ENCODE data around the gene OTOF. TPM values are rescaled to one million over a fixed set of nuclear protein-coding genes. Genes with fewer than 3 reads are reported as not detected.
A peak's percentile ranks its signal among the peaks of the same experiment; 100 is the strongest.

Gene OTOF
- polyA plus RNA-seq, 3 donors, result 0.51 TPM; not detected in 2

DNA sequence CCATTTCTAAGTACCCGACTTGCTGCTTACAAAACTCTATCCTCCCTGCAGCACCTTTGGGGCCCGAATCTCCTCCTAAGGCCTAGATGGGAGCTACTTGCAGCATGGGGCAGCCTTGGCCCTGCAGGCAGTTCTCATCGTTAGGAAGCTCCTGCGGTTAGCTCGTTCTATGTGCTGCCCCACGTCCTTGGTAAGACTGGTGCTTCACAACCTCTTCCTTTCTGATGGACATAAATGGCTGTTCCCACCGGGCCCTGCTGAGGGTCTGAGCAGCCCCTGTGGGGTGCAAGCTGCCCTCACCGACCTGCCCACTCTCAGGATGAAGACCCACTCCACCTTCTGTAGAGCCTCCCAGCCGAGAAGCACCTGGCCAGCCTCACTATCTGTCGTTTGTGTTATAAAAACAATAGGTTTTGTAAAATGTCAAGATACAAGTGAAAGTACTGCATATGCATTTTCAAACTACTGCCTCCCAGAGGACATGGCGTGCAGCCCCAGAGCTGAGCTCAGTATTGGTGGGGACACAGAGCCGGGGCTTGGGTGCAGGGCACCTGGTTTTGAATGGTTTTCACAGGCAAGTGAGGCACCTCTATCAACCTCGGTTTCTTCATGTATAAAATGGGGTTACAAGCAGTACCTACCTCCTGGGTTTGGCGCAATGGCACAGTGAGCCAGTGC is 19.4 kb downstream of the OTOF start:
- Histone ChIP-seq H3K9me3 (replicated peaks in 1 of 2; ENCODE audit: control insufficient read depth in 1 of 2, insufficient read depth in 1 of 2, low read length in 2 of 2) (no peaks in the 10 kb centered on the region), H4K20me1 (ENCODE audit: insufficient read depth, low read length) (no peaks in the 10 kb centered on the region), H3K9ac (ENCODE audit: insufficient read depth, low read length, poor library complexity, severe bottlenecking) (no peak overlapping the region), H3K4me1 (ENCODE audit: control insufficient read depth in 1 of 2, insufficient read depth in 2 of 2, low read length in 2 of 2) (peaks cover 57 to 59% of the 10 kb centered on the region in 2 donors), H3K27me3 (ENCODE audit: control insufficient read depth in 2 of 2, insufficient read depth in 2 of 2, low read length in 2 of 2) (no peaks in the 10 kb centered on the region), H3K27ac (ENCODE audit: low read depth in 1 of 2, low read length in 2 of 2) (no peak overlapping the region), H3K36me3 (replicated peaks in 1 of 2; ENCODE audit: control insufficient read depth in 1 of 2, insufficient read depth in 2 of 2, low read length in 2 of 2) (no peaks in the 10 kb centered on the region), H3K4me3 (replicated peaks in 1 of 3; ENCODE audit: low read depth in 2 of 3, low read length in 3 of 3) (peak overlapping the region in 1 of 3 experiments; percentile 2), H3K4me2 (replicated peaks; ENCODE audit: extremely low read depth, low read length, poor library complexity, severe bottlenecking) (peak overlapping the region; percentile 14), H2AFZ (ENCODE audit: insufficient read depth, low read depth, low read length, poor library complexity, severe bottlenecking) (peak overlapping the region; percentile 17), H3K79me2 (ENCODE audit: insufficient read depth, low read length) (no peaks in the 10 kb centered on the region)
- H3K9me3 Mint-ChIP-seq, result peaks cover 0 to 3% (median 0%) of the 10 kb centered on the region in 7 donors
- peak in 1 of 3 donors; percentile 2 for DNase-seq
- TF ChIP-seq, protein P1, sequence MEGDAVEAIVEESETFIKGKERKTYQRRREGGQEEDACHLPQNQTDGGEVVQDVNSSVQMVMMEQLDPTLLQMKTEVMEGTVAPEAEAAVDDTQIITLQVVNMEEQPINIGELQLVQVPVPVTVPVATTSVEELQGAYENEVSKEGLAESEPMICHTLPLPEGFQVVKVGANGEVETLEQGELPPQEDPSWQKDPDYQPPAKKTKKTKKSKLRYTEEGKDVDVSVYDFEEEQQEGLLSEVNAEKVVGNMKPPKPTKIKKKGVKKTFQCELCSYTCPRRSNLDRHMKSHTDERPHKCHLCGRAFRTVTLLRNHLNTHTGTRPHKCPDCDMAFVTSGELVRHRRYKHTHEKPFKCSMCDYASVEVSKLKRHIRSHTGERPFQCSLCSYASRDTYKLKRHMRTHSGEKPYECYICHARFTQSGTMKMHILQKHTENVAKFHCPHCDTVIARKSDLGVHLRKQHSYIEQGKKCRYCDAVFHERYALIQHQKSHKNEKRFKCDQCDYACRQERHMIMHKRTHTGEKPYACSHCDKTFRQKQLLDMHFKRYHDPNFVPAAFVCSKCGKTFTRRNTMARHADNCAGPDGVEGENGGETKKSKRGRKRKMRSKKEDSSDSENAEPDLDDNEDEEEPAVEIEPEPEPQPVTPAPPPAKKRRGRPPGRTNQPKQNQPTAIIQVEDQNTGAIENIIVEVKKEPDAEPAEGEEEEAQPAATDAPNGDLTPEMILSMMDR (IDR thresholded peaks at IDR 0.05), result no peak
- peaks cover 1 to 3% (median 3%) of the 10 kb centered on the region in 3 donors for H3K27me3 Mint-ChIP-seq (ENCODE audit: low read depth in 3 of 3)
- intact Hi-C loops (cut with micrococcal nuclease), result no loop called here
- H3K36me3 Mint-ChIP-seq, result no peaks in the 10 kb centered on the region
- WGBS (ENCODE audit: insufficient coverage), result 98% methylated on average over 8 of the region's 14 CpGs
- H3K4me3 Mint-ChIP-seq, result peak overlapping the region in 1 of 2 donors; percentile 55
- peaks cover 71% of the 10 kb centered on the region for H3K4me1 Mint-ChIP-seq
- H3K27ac Mint-ChIP-seq, result peak overlapping the region in 2 of 7 donors; percentile 17 to 32

DNA sequence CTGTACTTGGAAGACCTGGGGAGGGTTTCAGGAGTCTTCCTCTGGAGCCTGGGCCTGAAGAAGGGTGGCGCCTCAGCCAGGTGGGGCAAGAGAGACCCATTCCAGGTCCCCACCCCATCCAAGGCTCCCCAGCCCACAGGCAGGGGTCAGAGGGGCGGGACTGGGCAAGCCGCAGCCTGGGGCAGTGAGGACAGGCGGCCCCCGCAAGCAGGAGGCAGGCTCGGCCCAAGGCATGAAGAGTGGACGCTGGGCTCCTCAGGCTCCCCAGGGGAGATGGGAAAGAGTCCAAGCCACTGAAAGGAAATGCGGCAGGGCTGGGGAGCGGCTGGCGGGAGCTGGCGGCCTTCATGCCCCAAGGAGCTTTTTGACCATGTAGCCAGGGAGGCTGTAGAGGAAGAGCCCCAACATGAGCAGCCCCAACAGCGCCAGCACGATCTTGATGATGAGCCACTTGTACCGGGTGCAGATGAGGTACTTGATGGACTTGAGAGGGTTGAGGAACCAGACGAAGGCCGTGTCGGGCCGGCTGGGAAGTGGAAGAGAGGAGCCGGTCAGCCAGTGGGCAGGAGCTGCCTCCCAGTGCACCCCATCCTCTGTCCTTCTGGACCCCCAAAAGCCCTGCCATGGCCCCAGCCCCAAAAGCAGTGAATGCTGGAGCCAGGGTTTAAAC is 20.1 kb downstream of the OTOF start:
- peaks cover 0 to 3% (median 0%) of the 10 kb centered on the region in 7 donors for H3K9me3 Mint-ChIP-seq
- no peak overlapping the region for H3K27ac Mint-ChIP-seq
- DNase-seq, result peak in 1 of 3 donors; percentile 3

More for the DNA sequence above, 20.1 kb downstream of the OTOF start:
- Histone ChIP-seq H3K4me3 (replicated peaks in 1 of 3; ENCODE audit: low read depth in 2 of 3, low read length in 3 of 3) (no peak overlapping the region), H3K4me1 (ENCODE audit: control insufficient read depth in 1 of 2, insufficient read depth in 2 of 2, low read length in 2 of 2) (peaks cover 57 to 59% of the 10 kb centered on the region in 2 donors), H3K27ac (ENCODE audit: low read depth in 1 of 2, low read length in 2 of 2) (no peak overlapping the region), H3K27me3 (ENCODE audit: control insufficient read depth in 2 of 2, insufficient read depth in 2 of 2, low read length in 2 of 2) (no peaks in the 10 kb centered on the region), H3K4me2 (replicated peaks; ENCODE audit: extremely low read depth, low read length, poor library complexity, severe bottlenecking) (no peak overlapping the region), H3K79me2 (ENCODE audit: insufficient read depth, low read length) (no peaks in the 10 kb centered on the region), H3K36me3 (replicated peaks in 1 of 2; ENCODE audit: control insufficient read depth in 1 of 2, insufficient read depth in 2 of 2, low read length in 2 of 2) (no peaks in the 10 kb centered on the region), H3K9ac (ENCODE audit: insufficient read depth, low read length, poor library complexity, severe bottlenecking) (no peak overlapping the region), H3K9me3 (replicated peaks in 1 of 2; ENCODE audit: control insufficient read depth in 1 of 2, insufficient read depth in 1 of 2, low read length in 2 of 2) (no peaks in the 10 kb centered on the region), H4K20me1 (ENCODE audit: insufficient read depth, low read length) (no peaks in the 10 kb centered on the region), H2AFZ (ENCODE audit: insufficient read depth, low read depth, low read length, poor library complexity, severe bottlenecking) (no peak overlapping the region)
- 89% methylated on average over 13 of the region's 19 CpGs for WGBS (ENCODE audit: insufficient coverage)
- no peaks in the 10 kb centered on the region for H3K36me3 Mint-ChIP-seq
- no peak overlapping the region for H3K4me3 Mint-ChIP-seq
- intact Hi-C loops (cut with micrococcal nuclease), result no loop called here
- TF ChIP-seq, protein P1 (IDR thresholded peaks at IDR 0.05), result no peak
- peaks cover 70% of the 10 kb centered on the region for H3K4me1 Mint-ChIP-seq
- H3K27me3 Mint-ChIP-seq (ENCODE audit: low read depth in 3 of 3), result peaks cover 1 to 3% (median 3%) of the 10 kb centered on the region in 3 donors

Measured in CD14-positive monocyte (primary cell).